SK-N-SH treated with all-trans-retinoic acid at 6 μM for 48 hours (cell line): ENCODE measurements around the gene MOB1A.

Source experiments
- ARNTL ChIP-seq: fragments of 450-650 bp; formaldehyde crosslinking; IDR thresholded peaks from 2 replicates; pipeline ENCODE4 v1.5.0; 2020; ENCODE audit warnings: low read depth, mild to moderate bottlenecking, moderate library complexity, borderline replicate concordance
- CREB5 ChIP-seq: fragments of 250-450 bp; sonication (Bioruptor Pico); IDR thresholded peaks from 2 replicates; pipeline ENCODE4 v1.5.1; 2020; ENCODE audit warnings: low read depth, mild to moderate bottlenecking, moderate library complexity
- GLIS3 ChIP-seq: fragments of 250-450 bp; sonication (Bioruptor Pico); IDR thresholded peaks from 2 replicates; pipeline ENCODE4 v1.5.0; 2020; ENCODE audit warnings: mild to moderate bottlenecking, moderate library complexity
- PPARA ChIP-seq: fragments of 250-450 bp; sonication (Bioruptor Pico); IDR thresholded peaks from 2 replicates; pipeline ENCODE4 v1.5.0; 2020; ENCODE audit warnings: mild to moderate bottlenecking, borderline replicate concordance
- RARB ChIP-seq: fragments of 250-450 bp; sonication (Bioruptor Pico); IDR thresholded peaks from 2 replicates; pipeline ENCODE4 v1.8.0; 2021; ENCODE audit warnings: mild to moderate bottlenecking, moderate library complexity
- SNAI2 ChIP-seq: fragments of 250-450 bp; sonication (Bioruptor Pico); IDR thresholded peaks from 2 replicates; pipeline ENCODE4 v1.5.0; 2020; ENCODE audit warnings: mild to moderate bottlenecking, moderate library complexity
- ZC3H10 ChIP-seq: fragments of 250-450 bp; sonication (Bioruptor Pico); IDR thresholded peaks from 2 replicates; pipeline ENCODE4 v1.5.1; 2021; ENCODE audit warnings: mild to moderate bottlenecking, moderate library complexity
- ZFP30 ChIP-seq: fragments of 450-650 bp; formaldehyde crosslinking; IDR thresholded peaks from 2 replicates; pipeline ENCODE4 v1.5.0; 2022; ENCODE audit warnings: mild to moderate bottlenecking, moderate library complexity
- TF ChIP-seq, protein P1 (sequence below): fragments of 250-450 bp; sonication (Bioruptor Pico); IDR thresholded peaks from 2 replicates; pipeline ENCODE4 v1.8.0; 2021; ENCODE audit warnings: low read depth, mild to moderate bottlenecking, moderate library complexity, borderline replicate concordance

- TF ChIP-seq ZC3H10 (CRISPR knock-in tag) (no peak), CREB5 (no peak), PPARA (CRISPR knock-in tag) (no peak), GLIS3 (CRISPR knock-in tag) (no peak), RARB (CRISPR knock-in tag) (no peak), ARNTL (no peak), SNAI2 (CRISPR knock-in tag) (no peak), ZFP30 (CRISPR knock-in tag) (no peak)
- TF ChIP-seq, protein P1, sequence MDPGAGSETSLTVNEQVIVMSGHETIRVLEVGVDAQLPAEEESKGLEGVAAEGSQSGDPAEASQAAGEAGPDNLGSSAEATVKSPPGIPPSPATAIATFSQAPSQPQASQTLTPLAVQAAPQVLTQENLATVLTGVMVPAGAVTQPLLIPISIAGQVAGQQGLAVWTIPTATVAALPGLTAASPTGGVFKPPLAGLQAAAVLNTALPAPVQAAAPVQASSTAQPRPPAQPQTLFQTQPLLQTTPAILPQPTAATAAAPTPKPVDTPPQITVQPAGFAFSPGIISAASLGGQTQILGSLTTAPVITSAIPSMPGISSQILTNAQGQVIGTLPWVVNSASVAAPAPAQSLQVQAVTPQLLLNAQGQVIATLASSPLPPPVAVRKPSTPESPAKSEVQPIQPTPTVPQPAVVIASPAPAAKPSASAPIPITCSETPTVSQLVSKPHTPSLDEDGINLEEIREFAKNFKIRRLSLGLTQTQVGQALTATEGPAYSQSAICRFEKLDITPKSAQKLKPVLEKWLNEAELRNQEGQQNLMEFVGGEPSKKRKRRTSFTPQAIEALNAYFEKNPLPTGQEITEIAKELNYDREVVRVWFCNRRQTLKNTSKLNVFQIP, result no peak
Observed at GRCh38 chr2:74188696-74189095, 10.0 kb upstream of the MOB1A start.
